Measurements from ENCODE around the gene CDH13. TPM values are rescaled to one million over a fixed set of nuclear protein-coding genes. Genes with fewer than 3 reads are reported as not detected.

The CDH13 gene
- total RNA-seq, 1 donor from 2014 or later = 166 TPM

DNA sequence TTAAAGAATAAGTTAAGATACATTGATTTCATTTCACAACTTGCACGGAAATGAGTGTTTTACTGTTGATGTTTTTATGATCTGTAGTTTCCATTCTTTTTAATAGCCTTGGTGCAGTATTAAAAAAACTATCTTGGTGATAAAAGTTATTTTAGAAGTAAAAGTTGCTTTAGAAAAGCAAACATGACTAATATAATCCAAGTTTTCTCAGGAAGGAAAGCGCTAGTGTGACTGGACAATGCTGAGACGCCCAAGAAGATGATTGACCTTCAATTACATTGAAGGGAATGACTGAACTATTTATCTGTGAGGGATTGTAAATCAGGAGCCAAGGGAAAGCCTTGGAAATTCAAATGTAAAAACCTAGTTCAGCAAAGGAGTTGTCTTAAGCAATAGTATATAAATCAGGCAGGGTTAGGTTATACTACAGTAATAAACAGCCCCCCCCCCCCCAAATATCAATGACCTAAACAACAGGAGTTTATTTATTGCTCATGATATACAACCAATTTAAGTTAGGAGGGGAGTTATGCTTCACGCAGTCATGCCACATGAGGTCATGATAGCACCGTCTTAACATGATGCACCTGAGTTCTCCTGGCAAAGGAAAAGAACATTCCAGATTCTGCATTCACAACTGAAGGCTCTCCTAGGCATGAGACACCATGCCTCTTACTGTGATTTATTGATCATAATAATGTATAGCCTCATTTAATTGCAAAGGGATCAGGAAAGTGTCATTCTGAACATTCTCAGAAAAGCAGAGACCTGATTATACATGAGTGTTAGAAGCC is 443.8 kb downstream of the CDH13 start:
- ATAC-seq (ENCODE audit: poor library complexity) = no peak
- DNase-seq = no peak
- intact Hi-C loops (cut with DNase I) = no loop called here

DNA sequence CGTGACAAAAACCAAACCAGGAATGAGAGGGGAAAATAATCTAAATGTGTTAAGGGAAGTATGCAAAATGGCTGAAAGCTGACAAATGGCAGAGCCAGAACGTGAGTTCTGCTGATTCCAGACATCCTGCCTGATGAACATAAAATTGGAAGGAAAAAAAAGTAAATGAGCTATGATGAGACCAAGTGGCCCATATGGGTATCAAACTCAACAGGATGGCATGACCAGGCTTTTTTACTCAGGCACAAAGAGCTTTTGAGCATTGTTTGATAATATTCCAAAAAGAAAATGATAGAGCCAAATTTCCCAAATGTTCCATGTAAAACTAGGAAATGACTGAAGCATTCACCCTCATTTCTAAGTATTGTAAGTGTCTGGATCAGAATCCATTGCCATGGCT is 449.2 kb downstream of the CDH13 start:
- ATAC-seq (ENCODE audit: poor library complexity) = no peak
- intact Hi-C loops (cut with DNase I) = no loop called here
- DNase-seq = no peak

DNA sequence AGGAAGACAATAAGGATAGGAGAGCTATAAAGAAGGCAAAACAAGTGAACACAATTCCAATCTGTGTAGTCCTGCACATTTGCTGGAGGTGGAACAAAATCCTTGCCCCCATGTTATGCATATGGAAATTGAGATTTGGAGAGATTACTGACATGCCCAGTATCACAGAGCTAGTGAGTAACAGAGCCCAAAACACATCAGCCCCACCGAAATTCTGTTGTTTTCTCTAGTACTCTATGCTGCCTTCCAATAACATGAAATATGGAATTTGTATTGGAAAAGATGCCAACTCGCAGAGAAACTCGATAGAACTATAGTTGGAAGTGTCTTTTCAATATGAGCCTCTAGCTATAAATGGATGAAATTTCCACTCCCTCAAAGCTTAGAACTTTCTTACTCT is 456.6 kb downstream of the CDH13 start:
- ATAC-seq (ENCODE audit: poor library complexity) = no peak
- intact Hi-C loops (cut with DNase I) = no loop called here
- no peak for DNase-seq

DNA sequence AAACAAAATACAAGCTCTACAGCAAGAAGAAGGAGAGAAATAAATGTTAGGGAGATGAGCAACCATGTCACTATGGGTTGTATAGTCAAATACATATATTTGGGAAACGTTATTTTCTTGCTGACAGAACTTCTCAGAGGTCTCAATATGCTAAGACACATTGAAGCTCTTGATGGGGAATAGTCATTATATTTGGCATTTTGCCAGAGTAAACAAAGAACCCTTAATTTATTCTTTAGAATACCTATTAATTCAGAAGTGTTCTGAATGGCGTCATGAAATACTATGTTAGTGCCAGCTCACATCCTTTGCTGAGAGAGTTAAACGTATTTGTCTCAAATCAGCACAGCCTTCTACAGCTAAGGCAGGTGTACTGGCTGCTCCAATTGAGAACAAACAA is 458.9 kb downstream of the CDH13 start:
- ATAC-seq (ENCODE audit: poor library complexity) = no peak
- DNase-seq = no peak
- intact Hi-C loops (cut with DNase I) = no loop called here

DNA sequence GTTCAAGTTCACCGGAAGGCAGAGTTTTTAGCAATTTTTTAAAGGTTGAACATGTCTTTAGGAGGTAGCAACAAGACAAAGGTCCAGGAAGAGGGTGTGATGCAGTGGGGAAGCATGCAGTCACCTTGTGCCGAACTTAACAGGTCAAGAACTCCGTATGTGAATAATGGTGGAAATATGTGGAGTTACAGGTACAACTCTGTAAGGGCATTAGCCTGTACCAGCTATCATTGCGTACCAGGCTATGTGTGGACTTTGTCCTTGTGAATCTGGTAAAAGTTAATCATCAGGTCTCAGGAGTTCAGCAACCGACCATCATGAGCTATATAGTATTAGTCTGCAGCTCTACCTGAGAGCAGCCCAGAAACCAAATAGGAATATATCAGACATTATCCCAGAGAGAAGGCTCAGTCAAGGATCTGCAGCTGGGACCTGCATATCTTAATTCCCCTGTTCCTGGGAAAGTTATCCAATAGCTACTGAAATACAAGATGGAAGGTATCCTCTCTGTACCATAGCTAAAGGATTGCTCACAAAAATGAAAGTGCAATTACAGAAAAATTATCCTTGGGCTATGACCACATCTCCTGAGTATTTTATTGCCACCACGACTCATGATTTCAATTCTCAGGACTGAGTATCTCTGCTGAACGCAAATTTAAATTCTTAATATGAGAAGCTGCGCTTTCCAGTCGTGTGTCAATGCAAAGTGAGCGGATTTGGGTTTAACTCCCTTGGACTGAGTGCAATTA is 469.3 kb downstream of the CDH13 start:
- ATAC-seq (ENCODE audit: poor library complexity) = no peak

DNA sequence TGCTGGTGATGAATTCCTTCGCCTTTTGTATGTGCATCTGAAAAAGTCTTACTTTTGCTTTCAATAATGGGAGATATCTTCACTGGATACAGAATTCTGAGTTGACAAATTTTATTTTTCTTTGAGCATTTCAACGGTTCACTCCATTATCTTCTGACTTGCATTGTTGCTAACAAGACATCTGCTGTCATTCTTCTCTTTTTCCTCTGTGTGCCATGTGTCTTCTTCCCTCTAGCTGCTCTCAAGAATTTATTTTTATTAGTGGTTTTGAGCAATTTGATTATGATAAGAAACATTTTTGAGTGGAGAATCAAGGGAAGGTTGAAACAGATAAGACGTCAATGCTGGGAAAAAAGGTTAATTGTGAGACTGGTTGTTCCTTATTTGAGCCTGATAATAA is 471.8 kb downstream of the CDH13 start:
- no peak for ATAC-seq (ENCODE audit: poor library complexity)
- DNase-seq = no peak
- intact Hi-C loops (cut with DNase I) = no loop called here

More for the DNA sequence above, 469.3 kb downstream of the CDH13 start:
- no peak for DNase-seq
- intact Hi-C loops (cut with DNase I) = no loop called here

DNA sequence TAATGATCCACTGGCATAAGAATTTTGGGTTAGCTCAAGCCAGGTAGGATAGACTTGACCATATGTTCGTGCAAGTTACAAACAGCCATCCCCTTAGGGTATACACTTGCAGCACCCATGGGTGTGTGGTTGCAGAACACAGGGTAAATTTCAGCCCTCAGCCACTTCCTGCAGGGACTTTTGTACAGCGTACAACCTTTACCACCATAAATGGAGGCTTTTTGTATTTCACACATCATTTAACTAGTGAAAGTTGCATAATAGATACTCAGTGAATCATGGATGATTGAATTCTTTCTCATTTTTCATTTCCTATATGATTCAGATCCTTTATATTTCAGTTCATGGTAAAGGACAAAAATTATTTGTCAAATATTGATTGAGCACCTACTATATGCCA is 473.9 kb downstream of the CDH13 start:
- no peak for DNase-seq
- ATAC-seq (ENCODE audit: poor library complexity) = no peak
- intact Hi-C loops (cut with DNase I) = no loop called here

DNA sequence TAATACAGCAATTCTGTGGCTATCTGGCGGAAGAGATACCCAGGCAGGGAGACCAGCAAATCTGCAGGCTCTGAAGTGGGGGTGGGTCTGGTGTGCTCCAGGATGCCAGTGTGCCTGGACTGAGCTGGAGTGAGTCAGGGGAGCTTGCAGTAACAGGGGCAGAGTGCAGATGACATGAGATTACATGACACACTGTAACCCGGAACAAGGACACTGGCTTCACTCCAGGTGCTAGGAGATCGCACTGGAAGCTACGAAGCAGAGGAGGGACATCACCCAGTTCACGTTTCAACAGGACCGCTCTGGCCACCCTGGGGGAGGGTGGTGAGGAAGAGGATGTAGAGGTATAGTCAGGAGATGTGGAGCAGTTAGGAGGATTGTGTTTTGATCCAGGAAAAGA is 475.6 kb downstream of the CDH13 start:
- ATAC-seq (ENCODE audit: poor library complexity) (no peak), DNase-seq (no peak)
- intact Hi-C loops (cut with DNase I) = no loop called here

DNA sequence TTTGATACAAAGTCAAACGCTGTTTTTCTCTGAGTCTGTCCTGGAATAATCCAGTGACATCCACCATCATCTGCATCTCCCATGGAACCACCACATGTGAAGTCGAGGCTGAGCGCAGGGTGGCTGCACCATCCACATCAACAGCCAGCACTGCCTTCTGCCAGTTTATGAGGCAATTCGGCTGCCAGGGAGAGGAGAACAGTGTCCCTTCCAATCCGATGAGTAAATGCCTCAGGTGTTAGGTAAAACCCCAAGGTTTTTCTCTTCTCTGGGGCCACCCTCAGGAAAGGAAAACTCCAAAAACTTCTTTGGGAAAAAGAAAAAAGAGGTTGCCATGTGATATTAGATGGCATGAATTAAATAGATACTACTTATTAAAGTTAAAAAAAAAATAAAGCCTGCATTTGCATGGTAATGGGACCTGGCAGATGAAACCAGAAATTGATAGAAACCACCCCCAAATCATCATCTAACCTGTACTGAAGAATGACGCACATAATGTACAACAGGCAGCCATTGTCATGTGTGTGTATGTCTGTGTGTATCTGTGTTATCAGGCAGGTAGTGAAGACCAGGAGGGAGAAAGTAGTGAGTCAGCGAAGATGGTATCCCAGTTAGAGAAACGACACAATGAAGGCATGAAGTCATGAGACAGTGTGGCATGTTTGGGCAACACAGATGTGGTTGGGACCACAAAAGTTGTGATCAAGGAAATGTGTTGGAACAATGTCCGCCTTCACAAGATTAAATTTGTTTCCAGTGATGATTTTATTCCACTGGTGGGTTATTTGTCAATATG is 478.7 kb downstream of the CDH13 start:
- intact Hi-C loops (cut with DNase I) = no loop called here
- DNase-seq (no peak), ATAC-seq (ENCODE audit: poor library complexity) (no peak)

DNA sequence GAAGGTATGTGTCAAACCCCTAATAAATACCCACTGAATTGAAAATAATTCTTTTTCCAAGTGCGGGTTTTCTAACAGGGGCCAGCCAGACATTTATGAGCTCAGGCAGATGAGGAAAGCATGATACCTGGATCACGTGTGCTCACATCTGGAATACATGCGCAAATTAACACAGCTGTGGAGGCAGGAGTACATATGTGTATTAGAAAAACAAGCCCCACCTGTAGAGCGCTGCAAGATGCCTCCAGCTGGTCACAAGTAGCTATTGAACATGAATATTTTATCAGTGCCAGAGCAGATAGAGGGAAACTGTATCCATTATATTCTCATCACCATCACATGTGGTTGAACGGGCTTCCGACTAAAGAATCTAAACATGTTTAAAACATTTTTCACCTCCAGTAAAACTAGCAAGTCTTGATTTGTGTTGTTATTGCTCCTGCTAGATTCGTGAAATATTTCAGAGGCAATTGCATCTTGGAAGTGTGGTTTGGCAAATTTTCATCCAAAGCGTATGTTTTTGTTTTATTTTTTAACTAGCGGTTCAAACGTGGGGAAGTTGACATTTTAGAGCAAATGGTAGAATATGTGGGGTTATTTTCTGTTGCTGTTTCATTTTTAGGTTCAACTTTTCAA is 482.8 kb downstream of the CDH13 start:
- no peak for DNase-seq
- intact Hi-C loops (cut with DNase I) = no loop called here
- ATAC-seq (ENCODE audit: poor library complexity) = no peak

DNA sequence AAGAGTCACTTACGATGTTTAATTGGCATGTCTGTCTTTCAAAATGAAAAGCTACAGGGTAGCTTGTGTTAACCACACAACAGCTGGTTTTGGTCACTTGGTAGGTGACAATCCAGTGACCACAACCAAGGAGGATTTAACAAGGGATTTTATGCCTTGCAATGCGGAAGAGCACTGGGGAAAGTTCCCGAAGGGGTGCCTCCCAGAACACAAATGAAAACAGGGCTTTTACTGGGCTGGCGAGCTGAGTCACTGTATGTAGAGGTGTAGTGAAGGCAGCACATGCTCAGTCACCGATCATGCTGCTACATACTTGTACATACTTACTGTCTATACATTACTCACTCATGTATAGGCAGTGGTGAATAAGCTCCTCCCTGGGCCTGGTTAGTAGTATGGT is 483.5 kb downstream of the CDH13 start:
- no peak for ATAC-seq (ENCODE audit: poor library complexity)
- DNase-seq = no peak
- intact Hi-C loops (cut with DNase I) = no loop called here

DNA sequence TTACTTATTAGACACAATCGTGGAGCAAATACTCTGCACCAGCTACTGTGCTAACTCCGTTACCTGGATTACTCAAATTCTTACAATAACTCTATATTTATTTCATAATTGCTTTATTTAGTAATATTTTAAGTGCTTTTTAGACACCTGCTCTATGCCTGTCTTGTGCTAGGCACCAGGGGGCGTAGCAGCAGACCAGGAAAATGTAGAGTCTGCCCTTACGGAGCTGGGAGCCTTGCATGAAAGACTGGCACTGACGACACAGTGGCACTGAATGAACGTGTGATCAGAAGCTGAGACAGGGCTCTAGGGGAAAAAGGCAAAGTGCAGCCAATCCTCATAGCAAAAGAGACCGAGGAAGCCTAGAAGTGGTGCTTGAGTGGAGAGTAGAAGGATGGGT is 486.5 kb downstream of the CDH13 start:
- DNase-seq = no peak
- peak; percentile 41 for ATAC-seq (ENCODE audit: poor library complexity)
- intact Hi-C loops (cut with DNase I) = no loop called here

DNA sequence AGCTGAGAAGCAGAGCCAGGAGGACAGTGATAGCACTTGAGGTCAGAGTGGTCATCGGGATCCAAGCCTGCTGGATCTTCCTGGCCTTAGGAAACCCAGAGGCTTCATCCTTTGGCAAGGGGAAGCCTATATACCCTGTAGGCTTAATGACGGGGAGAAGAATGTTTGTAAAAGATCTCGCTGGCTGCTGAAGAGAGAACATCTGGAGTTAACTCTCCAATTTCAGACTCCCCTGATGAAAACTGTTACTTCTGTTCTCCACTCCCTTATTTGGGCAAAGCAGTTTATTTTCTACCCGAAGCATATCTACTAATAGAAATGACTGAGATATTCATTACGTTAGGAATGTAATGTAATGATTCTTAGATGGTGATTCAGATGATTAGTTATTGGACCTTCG is 487.0 kb downstream of the CDH13 start:
- ATAC-seq (ENCODE audit: poor library complexity) = no peak
- intact Hi-C loops (cut with DNase I) = no loop called here
- DNase-seq = no peak

DNA sequence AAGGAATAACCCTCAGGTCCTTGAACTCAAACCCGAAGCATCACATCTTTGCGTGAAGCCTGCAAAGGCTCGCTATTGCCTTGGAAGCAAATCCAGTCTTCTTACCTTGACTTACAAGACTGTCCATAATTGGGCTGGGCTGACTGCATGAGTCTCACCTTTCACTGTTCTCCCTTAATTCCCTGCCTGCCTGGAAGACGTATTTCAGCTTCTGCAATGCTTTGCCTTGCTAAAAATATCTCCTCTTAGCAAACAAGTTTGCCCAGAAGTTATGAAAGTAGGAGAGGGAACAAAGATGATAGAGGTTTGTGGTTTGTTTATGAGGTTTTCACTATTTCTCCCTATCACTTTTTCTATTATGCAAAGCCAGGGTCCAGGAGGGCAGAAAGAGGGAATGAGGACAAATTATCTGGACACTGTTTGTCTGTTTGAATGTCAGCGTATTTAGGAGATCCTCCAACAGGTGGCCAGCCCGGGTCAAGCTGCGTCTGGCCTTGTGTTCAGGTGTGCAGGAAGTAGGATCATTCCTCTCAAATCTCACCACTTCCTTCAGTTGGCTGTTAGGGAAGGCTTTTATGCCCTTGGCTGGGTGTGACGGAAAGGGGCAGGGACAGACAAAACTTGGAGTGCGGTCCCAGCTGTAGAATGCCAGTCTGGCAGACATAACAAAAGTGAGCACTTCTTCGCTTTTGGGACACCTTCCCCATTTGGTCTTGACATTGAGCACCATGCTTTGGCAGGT is 488.9 kb downstream of the CDH13 start:
- no peak for DNase-seq
- ATAC-seq (ENCODE audit: poor library complexity) = no peak
- intact Hi-C loops (cut with DNase I) = no loop called here

DNA sequence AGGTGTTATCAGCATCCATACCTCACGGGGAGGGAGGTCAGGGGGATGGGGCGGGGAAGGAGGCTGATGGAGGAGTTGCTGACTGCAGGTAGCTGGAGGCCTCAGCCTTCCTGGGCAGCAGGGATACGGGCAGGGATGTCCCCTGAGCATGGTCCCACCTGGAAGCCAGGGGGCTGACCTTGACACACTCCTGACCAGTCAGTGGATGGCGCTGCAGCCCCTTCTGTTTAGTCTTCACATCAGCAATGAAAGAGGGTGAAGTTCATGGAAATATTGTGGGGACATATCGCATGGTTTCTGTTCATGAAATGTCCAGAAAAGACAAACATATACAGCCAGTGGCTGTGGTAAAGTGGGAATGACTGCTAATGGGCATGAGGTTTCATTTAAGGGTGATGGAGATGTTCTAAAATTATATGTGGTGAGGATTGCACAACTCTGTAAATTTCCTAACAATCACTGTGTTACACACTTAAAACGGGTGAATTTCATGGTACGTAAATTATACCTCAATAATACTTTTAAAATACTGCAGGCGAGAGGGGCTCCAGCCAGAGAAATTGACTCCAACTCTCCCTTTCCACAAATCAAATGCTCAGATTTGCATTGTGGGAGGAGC is 489.6 kb downstream of the CDH13 start:
- ATAC-seq (ENCODE audit: poor library complexity) (no peak), DNase-seq (no peak)
- intact Hi-C loops (cut with DNase I) = no loop called here

DNA sequence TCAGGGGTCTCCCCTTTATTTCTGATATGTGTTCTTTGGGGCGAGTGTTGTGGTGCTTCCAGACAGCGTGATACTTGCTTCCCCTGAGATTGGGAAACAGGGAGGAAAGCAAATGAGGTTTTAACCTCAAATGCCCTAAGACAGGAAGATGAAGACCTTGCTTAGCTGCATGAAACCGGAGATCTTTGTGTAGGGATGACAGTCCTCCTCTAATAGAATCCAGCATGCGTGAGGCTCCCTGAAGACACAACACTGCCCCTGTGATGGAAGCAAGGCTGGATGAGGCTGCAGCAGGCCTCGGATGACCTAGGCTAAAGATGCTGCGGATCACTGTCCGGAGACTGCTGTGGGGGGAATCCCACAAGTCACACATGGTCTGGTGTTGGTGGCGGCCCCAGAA is 491.0 kb downstream of the CDH13 start:
- intact Hi-C loops (cut with DNase I) = no loop called here
- DNase-seq (no peak), ATAC-seq (ENCODE audit: poor library complexity) (no peak)

DNA sequence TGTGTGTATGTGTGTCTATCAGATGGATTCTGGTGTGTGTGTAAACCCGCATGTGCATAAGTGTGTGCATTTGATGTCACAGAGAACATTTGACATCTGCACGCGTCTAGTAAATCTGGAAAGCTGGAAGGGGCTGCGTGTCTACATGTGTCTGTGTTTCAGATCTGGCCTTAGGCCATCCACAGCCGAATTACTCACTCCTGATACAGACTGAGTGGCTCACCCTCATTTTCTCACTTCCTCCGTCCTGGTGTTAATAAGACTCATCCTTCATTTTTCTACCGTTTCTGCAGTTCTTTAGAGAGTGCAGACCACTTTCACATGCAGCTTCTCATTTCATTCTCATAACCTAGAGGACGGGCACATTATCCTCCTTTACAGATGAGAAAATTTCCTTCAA is 491.6 kb downstream of the CDH13 start:
- no peak for DNase-seq
- ATAC-seq (ENCODE audit: poor library complexity) = no peak
- intact Hi-C loops (cut with DNase I) = no loop called here

DNA sequence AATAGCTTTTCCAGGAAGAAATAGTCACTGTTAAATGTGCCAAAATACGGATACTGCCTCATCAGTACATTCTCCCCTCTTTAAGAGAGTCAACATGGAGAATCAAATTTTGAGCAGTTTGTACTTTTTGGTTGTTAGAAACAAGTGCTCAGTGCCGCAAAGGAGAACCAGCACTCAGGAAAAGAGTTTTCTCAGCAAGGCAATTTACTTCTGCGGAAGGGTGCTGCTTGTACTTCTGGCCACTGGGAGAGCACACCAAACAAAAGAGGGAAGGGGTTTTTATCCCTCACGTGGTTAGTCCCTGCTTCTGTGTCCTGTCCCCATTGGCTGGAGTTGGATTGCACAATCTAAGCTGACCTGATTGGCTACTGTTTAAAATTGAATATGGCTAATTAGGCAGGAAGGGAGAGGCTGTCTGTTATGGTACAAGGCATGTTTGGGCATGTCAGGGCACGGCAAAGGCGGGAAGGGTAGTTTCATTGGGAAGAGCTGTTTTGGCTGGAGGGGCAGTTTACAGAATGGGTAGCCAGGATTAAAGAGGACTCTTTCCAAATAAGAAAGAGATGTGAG is 499.3 kb downstream of the CDH13 start:
- intact Hi-C loops (cut with DNase I) = no loop called here
- DNase-seq = no peak
- no peak for ATAC-seq (ENCODE audit: poor library complexity)

All from Right ventricle myocardium superior (tissue), 1 donor.